ENCODE measurements around the gene ABCA2.

ABCA2 gene

DNA sequence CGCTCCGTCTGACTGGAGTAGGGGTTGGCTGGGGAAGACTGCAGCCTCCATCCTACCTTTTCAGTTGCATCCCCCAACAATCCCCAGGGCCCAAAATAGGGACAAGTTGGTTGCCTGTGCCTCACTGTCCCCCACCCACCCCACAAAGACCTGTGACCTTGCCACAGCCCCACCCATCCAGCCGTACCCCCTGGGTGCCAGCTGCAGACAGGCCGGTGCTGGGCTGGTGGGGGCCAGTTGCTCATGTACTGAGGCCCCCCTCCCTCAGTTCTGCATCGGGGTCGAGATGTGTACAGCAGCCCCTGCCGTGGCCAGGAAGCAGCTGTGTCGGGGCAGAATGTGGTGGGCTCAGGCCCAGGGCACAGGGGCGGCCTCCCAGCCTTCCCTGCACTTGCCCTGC lies 44.9 kb downstream of the ABCA2 start:
- Histone ChIP-seq H3K4me3 (no peak overlapping the region), H3K36me3 (ENCODE audit: insufficient read depth, low read length) (no peaks in the 10 kb centered on the region), H3K9ac (ENCODE audit: insufficient read length) (no peak overlapping the region), H3K27ac (no peak overlapping the region), H3K9me3 (ENCODE audit: low read depth, low read length) (no peaks in the 10 kb centered on the region)
- TF ChIP-seq POLR2AphosphoS5 (IDR thresholded peaks at IDR 0.05; ENCODE audit: borderline replicate concordance, low read depth, low read length) (no peak), EZH2 (IDR thresholded peaks at IDR 0.05) (no peak), FOXP2 (optimal IDR thresholded peaks at IDR 0.05; ENCODE audit: control extremely low read depth, extremely low read length, insufficient read depth) (no peak)
- no peak for DNase-seq (ENCODE audit: low read depth, low spot score)

DNA sequence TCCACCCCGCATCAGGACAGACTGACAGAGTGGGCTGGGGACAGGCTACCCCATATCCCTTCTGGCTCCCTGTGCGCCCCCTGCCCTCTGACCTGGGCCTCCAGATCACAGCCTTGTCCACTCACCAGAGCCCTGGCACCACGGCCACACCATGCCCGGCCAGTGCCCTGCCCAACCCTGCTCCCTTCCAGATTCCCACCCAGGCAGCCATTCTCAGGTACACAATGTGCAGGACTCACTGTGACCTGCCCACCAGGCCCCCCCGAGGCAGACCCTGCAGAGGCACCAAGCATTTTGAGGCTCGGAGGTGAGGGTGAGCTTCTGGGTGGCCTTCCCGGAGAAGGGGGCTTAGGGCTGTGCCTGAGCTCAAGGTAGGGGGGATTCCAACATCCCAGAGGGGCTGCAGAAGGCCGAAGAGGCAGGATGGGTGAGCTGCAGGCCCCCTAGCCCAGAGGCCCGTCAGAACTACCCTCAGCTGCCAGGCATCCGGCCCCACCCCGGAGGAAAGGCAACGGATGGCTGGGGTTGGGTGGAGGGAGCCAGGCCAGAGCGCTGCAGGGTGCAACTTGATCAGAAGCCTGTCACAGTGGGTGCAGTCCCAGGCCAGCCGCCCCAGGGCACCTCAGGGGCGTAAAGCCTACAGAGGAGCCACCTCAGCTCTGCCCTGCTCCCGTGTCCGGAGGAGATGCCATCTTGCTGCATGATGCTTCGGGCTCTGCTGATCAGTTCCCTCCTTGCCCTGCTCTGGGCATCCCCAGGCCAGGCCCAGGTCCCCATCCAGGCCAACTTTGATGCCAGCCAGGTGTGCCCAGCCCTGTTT lies 45.6 kb downstream of the ABCA2 start, which contains the start of gene LCNL1:
LCNL1 (plus strand) TSS at position 762 of the 820 bp plus-strand sequence. CDS start 594 bp downstream, outside the sequence.
- Histone ChIP-seq H3K9ac (ENCODE audit: insufficient read length) (no peak within 1 kb of the TSS), H3K36me3 (ENCODE audit: insufficient read depth, low read length) (no peaks in the 10 kb centered on the region), H3K27ac (0 out of 2 replicates have a peak within 1 kb of the TSS, but pooled peaks have one; percentile 31), H3K9me3 (ENCODE audit: low read depth, low read length) (no peaks in the 10 kb centered on the region), H3K4me3 (no peak within 1 kb of the TSS)
- DNase-seq (ENCODE audit: low read depth, low spot score), result no peak
- no peak for TF ChIP-seq FOXP2 (optimal IDR thresholded peaks at IDR 0.05; ENCODE audit: control extremely low read depth, extremely low read length, insufficient read depth)
- TF ChIP-seq EZH2 (IDR thresholded peaks at IDR 0.05), result no peak
- no peak for TF ChIP-seq POLR2AphosphoS5 (IDR thresholded peaks at IDR 0.05; ENCODE audit: borderline replicate concordance, low read depth, low read length)

DNA sequence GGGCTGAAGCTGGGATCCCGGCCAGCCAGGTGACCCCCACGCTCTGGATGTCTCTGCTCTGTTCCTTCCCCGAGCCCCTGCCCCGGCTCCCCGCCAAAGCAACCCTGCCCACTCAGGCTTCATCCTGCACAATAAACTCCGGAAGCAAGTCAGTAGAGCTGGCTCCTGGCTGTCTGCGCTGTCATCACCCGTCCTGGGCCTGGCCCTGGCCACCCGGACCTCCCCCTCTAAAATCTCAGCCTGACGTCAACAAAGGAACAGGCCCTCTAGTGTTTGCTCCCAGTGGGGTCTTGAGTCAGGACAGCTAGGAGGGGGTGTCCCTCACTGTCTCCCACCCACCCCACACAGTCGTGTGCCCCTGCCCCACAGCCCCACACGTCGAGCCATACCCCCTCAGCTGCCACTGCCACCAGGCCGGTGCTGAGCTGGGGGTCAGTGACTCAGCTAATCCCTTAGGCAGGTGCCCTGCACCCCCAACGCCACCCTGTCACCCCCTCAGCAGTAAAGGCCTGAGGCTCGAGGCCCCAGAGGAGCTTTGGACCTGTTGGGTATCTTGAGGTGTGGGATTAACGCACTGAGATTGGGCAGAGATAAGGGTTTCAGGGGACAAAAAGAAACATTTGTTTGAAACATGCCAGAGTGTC lies 46.3 kb downstream of the ABCA2 start:
- TF ChIP-seq POLR2AphosphoS5 (IDR thresholded peaks at IDR 0.05; ENCODE audit: borderline replicate concordance, low read depth, low read length) (no peak), EZH2 (IDR thresholded peaks at IDR 0.05) (no peak), FOXP2 (optimal IDR thresholded peaks at IDR 0.05; ENCODE audit: control extremely low read depth, extremely low read length, insufficient read depth) (no peak)
- Histone ChIP-seq H3K9ac (ENCODE audit: insufficient read length) (no peak overlapping the region), H3K4me3 (no peak overlapping the region), H3K9me3 (ENCODE audit: low read depth, low read length) (no peaks in the 10 kb centered on the region), H3K36me3 (ENCODE audit: insufficient read depth, low read length) (no peaks in the 10 kb centered on the region), H3K27ac (0 out of 2 replicates have a peak overlapping the region, but pooled peaks have one; percentile 31)
- DNase-seq (ENCODE audit: low read depth, low spot score), result no peak

DNA sequence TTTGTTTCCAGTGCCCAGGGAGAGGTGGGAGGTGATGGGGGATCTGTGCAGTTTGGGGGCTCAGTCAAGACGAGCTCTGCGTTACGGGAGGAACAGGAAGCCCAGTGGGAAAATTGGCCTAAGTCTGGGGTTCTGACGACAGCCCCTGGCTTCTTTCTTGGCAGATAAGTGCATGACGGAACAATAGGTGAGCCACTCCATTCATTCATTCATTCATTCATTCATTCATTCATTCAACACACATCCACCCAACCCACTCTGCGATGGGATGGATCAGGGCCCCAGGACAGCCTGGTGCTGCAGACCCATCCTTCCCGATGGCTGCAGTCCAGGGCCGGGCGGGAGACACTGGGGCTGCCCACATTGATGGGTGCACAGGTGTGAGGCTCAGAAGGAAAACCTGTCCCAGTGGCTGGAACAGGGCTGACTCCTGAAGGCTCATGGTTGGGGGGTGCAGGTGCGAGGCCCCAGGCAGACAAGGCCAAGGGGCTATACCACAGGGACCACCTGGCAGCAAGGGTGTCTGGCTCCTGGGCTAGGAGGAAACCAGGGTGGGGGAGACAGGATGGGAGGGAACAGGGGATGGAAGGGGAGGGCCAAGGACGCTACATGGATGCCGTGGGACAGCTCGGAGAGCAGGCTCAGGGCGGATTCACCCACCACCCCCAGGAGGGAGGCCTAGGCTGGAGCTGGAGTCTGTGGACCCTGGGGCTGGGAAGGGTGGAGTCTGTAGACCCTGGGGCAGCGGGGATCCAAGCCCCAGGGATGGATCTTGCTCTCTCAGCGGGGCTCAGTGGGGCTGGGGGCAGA lies 47.2 kb downstream of the ABCA2 start:
- Histone ChIP-seq H3K9me3 (ENCODE audit: low read depth, low read length) (no peaks in the 10 kb centered on the region), H3K36me3 (ENCODE audit: insufficient read depth, low read length) (no peaks in the 10 kb centered on the region), H3K9ac (ENCODE audit: insufficient read length) (no peak overlapping the region), H3K27ac (no peak overlapping the region), H3K4me3 (no peak overlapping the region)
- TF ChIP-seq POLR2AphosphoS5 (IDR thresholded peaks at IDR 0.05; ENCODE audit: borderline replicate concordance, low read depth, low read length) (no peak), FOXP2 (optimal IDR thresholded peaks at IDR 0.05; ENCODE audit: control extremely low read depth, extremely low read length, insufficient read depth) (no peak), EZH2 (IDR thresholded peaks at IDR 0.05) (no peak)
- no peak for DNase-seq (ENCODE audit: low read depth, low spot score)

DNA sequence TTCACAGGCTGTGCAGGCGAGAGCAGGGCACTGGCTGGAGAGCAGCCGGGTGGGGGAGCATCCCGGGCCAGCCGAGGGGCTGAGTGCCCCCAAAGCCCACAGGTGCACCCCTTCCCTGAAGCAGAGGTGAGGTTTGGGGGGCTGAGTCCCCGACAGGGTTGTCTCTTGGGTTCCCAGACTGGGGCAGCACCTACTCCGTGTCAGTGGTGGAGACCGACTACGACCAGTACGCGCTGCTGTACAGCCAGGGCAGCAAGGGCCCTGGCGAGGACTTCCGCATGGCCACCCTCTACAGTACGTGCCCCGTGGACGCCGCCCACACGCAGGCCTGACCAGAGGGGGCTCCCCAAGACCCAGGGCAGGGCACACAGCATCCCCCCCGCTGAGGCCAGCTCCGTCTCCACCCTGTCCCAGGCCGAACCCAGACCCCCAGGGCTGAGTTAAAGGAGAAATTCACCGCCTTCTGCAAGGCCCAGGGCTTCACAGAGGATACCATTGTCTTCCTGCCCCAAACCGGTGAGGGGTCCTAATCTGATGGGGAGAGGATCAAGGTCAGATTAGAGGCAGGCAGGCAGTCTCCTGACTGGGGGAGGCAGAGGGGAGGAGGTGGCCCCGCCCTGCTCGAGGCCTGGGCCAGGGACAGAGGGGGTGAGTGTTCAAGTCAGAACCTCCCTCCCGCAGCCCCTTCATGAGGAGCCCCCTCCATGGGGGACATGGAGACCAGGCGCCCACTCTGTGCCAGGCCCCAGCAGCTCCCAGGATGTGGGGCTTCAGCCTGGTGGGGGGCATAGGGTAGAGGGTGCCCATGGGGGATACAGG lies 48.1 kb downstream of the ABCA2 start:
- DNase-seq (ENCODE audit: low read depth, low spot score), result no peak
- peak overlapping the region; percentile 62; the same call in 1 of the 2 replicates for H3K27ac ChIP-seq
- H3K9me3 ChIP-seq (ENCODE audit: low read depth, low read length), result no peaks in the 10 kb centered on the region
- H3K36me3 ChIP-seq (ENCODE audit: insufficient read depth, low read length), result no peaks in the 10 kb centered on the region
- no peak for TF ChIP-seq EZH2 (IDR thresholded peaks at IDR 0.05)
- no peak for TF ChIP-seq FOXP2 (optimal IDR thresholded peaks at IDR 0.05; ENCODE audit: control extremely low read depth, extremely low read length, insufficient read depth)
- no peak for TF ChIP-seq POLR2AphosphoS5 (IDR thresholded peaks at IDR 0.05; ENCODE audit: borderline replicate concordance, low read depth, low read length)
- no peak overlapping the region for H3K4me3 ChIP-seq
- H3K9ac ChIP-seq (ENCODE audit: insufficient read length), result no peak overlapping the region

DNA sequence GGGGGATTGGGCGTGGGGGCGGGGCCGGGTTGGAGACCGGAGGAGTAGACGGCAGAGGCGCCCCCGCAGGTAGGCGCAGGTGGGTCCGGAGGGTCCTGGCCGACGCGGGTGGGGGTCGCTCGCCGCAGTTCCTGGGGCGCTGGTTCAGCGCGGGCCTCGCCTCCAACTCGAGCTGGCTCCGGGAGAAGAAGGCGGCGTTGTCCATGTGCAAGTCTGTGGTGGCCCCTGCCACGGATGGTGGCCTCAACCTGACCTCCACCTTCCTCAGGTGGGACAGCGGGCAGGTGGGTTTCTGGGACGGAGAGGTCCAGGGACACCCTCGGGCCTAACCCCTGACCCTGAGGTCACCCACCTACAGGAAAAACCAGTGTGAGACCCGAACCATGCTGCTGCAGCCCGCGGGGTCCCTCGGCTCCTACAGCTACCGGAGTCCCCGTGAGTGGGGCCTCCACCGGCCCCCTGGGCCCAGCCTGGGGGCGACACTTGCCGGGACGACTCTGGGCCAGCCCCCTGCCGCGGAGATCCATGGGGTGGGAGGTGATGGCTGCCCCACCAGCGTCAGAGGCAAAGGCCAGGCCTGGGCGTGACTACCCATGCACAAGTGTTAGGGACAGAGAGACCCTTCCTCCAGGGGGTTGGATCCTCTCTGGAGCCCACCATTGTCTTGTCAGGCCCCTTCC lies 49.0 kb downstream of the ABCA2 start:
- H3K36me3 ChIP-seq (ENCODE audit: insufficient read depth, low read length), result no peaks in the 10 kb centered on the region

More for the DNA sequence above, 49.0 kb downstream of the ABCA2 start:
- no peak for TF ChIP-seq EZH2 (IDR thresholded peaks at IDR 0.05)
- no peak for TF ChIP-seq POLR2AphosphoS5 (IDR thresholded peaks at IDR 0.05; ENCODE audit: borderline replicate concordance, low read depth, low read length)
- no peak for TF ChIP-seq FOXP2 (optimal IDR thresholded peaks at IDR 0.05; ENCODE audit: control extremely low read depth, extremely low read length, insufficient read depth)
- Histone ChIP-seq H3K9ac (ENCODE audit: insufficient read length) (no peak overlapping the region), H3K9me3 (ENCODE audit: low read depth, low read length) (no peaks in the 10 kb centered on the region), H3K4me3 (no peak overlapping the region), H3K27ac (peak overlapping the region; percentile 62; the same call in 1 of the 2 replicates)
- no peak for DNase-seq (ENCODE audit: low read depth, low spot score)

Measured in SK-N-MC (cell line).